Parathyroid adenoma (tissue), 2 donors: ENCODE data around the gene EDN3.
"Not testable (repeated sequence)": the region's sequence is repeated elsewhere in the genome, so short reads cannot be mapped to it uniquely, and the experiment has no call there.

ENCODE experiments used
- H2AFZ ChIP-seq: fragments of 300-600 bp; sonication (generic); one replicate; pipeline ENCODE4 v1.7.0; 2017; ENCODE audit warnings: antibody characterized with exemption, mild to moderate bottlenecking
- H3K27ac ChIP-seq: fragments of 300-600 bp; sonication (generic); one replicate; pipeline ENCODE4 v1.7.0; 2017
- H3K27me3 ChIP-seq: fragments of 300-600 bp; sonication (generic); one replicate; pipeline ENCODE4 v1.7.0; 2017; ENCODE audit warnings: low read length; ENCODE audit not compliant: control insufficient read depth, insufficient read depth
- H3K36me3 ChIP-seq: fragments of 300-600 bp; sonication (generic); one replicate; pipeline ENCODE4 v1.7.0; 2017; ENCODE audit warnings: low read length; ENCODE audit not compliant: control insufficient read depth, insufficient read depth
- H3K4me1 ChIP-seq: fragments of 300-600 bp; sonication (generic); one replicate; pipeline ENCODE4 v1.7.0; 2017; ENCODE audit warnings: control low read depth
- H3K4me2 ChIP-seq: fragments of 300-600 bp; sonication (generic); one replicate; pipeline ENCODE4 v1.7.0; 2017; ENCODE audit warnings: low read length
- H3K4me3 ChIP-seq: fragments of 300-600 bp; sonication (generic); one replicate; pipeline ENCODE4 v1.7.0; 2017; ENCODE audit warnings: low read depth, low read length
- H3K79me2 ChIP-seq: fragments of 300-600 bp; sonication (generic); one replicate; pipeline ENCODE4 v1.7.0; 2017; ENCODE audit warnings: control low read depth
- H3K9ac ChIP-seq: fragments of 300-600 bp; sonication (generic); one replicate; pipeline ENCODE4 v1.7.0; 2017; ENCODE audit warnings: mild to moderate bottlenecking
- H3K9me3 ChIP-seq: fragments of 300-600 bp; sonication (generic); one replicate; pipeline ENCODE4 v1.7.0; 2017; ENCODE audit warnings: low read length; ENCODE audit not compliant: control insufficient read depth
- TF ChIP-seq, protein P1 (sequence below): fragments of 300-600 bp; sonication (generic); IDR thresholded peaks from one replicate; pipeline ENCODE4 v1.7.0; 2017; ENCODE audit warnings: antibody characterized with exemption, mild to moderate bottlenecking
- donor health status: primary hyperparathyroidism.

Gene EDN3

DNA sequence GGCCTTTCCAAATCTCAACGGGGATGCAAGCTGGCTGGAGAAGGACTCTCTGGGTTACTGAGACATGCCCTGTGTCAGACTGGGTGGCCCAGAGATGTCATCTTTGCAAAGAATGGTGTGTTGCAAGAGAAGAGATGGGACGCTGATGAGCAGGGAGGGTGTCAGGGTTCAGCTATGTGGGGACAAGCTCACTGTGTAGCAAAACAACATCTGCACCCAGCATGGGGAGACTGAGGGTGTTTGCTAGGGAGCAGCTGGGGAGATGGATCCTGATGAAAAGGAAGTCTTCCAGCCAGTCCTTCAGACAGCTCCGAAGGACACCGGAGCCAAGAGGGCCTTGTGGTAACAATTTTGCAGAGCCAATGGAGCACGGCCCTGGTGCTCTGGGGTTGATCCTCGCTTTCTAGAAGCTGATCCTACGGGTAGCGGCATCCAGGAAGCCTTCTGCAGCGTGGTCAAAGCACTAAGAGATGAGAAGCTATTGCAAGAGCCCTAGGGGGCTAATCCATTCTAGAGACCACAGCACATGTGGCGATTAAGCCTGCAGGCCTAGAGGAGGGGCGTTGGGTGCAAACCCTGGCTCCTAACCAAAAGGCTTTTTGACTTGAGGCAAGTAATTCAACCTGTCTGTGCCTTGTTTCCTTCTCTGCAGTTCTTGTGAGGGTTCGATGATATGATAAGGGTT lies 39.9 kb downstream of the EDN3 start:
- H3K9me3 ChIP-seq = no peaks in the 10 kb centered on the region
- no peaks in the 10 kb centered on the region for H3K79me2 ChIP-seq
- no peaks in the 10 kb centered on the region for H3K4me1 ChIP-seq
- no peak overlapping the region for H3K4me2 ChIP-seq
- no peak overlapping the region for H3K4me3 ChIP-seq
- H3K27me3 ChIP-seq = no peaks in the 10 kb centered on the region
- TF ChIP-seq, protein P1, sequence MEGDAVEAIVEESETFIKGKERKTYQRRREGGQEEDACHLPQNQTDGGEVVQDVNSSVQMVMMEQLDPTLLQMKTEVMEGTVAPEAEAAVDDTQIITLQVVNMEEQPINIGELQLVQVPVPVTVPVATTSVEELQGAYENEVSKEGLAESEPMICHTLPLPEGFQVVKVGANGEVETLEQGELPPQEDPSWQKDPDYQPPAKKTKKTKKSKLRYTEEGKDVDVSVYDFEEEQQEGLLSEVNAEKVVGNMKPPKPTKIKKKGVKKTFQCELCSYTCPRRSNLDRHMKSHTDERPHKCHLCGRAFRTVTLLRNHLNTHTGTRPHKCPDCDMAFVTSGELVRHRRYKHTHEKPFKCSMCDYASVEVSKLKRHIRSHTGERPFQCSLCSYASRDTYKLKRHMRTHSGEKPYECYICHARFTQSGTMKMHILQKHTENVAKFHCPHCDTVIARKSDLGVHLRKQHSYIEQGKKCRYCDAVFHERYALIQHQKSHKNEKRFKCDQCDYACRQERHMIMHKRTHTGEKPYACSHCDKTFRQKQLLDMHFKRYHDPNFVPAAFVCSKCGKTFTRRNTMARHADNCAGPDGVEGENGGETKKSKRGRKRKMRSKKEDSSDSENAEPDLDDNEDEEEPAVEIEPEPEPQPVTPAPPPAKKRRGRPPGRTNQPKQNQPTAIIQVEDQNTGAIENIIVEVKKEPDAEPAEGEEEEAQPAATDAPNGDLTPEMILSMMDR = no peak
- no peaks in the 10 kb centered on the region for H3K36me3 ChIP-seq
- no peak overlapping the region for H3K9ac ChIP-seq
- no peak overlapping the region for H3K27ac ChIP-seq
- H2AFZ ChIP-seq = no peak overlapping the region

DNA sequence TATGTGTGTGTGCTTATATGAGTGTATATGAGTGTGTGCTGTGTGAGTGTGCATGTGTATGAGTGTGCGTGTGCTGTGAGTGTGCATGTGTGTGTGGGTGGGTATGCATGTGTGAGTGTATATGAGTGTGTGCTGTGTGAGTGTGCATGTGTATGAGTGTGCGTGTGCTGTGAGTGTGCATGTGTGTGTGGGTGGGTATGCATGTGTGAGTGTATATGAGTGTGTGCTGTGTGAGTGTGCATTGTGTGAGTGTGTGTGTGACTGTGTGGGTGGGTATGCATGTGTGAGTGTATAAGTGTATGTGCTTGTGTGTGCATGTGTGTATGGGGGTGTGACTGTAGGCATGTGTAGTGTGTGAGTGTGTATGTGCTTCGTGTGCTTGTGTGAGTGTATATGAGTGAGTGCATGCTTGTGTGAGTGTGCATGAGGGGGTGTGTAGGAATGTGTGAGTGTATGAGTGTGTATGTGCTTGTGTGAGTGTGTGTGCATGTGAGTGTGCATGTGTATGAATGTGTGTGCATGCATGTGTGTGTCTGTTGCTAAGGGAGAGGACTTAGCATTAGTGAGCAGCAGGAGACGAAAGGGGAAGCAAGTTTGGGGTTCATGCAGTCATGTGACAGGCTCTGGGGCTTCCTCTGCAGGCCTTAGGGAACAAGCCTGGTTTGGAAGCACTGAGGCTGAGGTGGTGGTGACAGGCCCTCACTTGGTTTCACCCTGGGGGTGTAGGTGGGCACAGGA lies 41.0 kb downstream of the EDN3 start:
- H3K36me3 ChIP-seq, H3K27ac ChIP-seq, H3K4me3 ChIP-seq, H3K9me3 ChIP-seq, H2AFZ ChIP-seq, H3K79me2 ChIP-seq, H3K9ac ChIP-seq, H3K27me3 ChIP-seq, H3K4me1 ChIP-seq, H3K4me2 ChIP-seq: not testable (repeated sequence)

DNA sequence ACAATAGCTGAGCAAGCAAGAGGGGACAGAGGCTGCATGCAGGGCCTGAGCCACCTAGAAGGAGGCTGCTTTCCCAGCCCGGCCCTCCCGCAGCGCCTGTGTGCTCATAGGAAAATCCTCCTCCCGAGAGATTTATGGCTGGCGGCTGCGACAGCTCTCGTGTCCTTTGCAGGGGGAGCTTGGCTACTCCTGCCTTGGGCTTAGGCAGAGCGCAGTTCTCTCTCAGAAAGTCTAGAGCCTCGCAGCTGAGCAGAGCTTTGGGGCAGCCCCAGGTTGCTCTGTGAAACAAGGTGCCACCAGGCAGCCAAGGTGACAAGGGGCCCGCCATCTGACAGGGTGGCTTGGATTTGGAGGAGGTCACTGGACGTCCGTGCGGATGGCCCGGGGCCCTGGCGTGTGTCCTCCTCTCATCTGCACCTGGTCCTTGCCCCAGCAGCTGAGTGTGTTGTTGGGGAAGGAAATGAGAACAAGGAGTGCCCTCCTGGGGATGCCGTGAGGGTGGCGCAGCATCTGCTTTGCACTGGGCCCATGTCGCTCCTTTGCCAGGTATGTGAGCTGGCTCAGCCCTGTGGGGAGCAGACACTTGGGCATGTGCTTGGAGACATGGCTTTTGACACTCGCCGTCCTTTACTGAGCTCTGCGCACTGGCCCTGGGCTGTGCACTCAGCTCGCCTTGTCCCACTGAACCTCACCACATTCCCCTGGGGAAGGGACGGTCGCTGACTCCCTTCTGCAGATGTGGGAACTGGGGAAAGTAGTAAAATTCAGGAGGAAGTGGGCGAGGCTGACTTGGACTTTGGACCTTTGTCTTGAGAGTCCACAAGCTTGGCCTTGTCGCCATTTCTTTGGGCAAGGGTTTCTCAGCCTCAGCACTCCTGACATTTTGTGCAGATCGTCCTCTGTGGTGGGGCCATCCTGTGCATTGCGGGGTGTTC lies 41.9 kb downstream of the EDN3 start:
- H3K4me2 ChIP-seq = no peak overlapping the region
- no peaks in the 10 kb centered on the region for H3K27me3 ChIP-seq
- TF ChIP-seq, protein P1 = no peak
- no peak overlapping the region for H3K27ac ChIP-seq
- H3K9me3 ChIP-seq = no peaks in the 10 kb centered on the region
- no peak overlapping the region for H2AFZ ChIP-seq
- no peak overlapping the region for H3K4me3 ChIP-seq
- H3K9ac ChIP-seq = no peak overlapping the region
- H3K79me2 ChIP-seq = no peaks in the 10 kb centered on the region
- no peaks in the 10 kb centered on the region for H3K36me3 ChIP-seq
- H3K4me1 ChIP-seq = no peaks in the 10 kb centered on the region

DNA sequence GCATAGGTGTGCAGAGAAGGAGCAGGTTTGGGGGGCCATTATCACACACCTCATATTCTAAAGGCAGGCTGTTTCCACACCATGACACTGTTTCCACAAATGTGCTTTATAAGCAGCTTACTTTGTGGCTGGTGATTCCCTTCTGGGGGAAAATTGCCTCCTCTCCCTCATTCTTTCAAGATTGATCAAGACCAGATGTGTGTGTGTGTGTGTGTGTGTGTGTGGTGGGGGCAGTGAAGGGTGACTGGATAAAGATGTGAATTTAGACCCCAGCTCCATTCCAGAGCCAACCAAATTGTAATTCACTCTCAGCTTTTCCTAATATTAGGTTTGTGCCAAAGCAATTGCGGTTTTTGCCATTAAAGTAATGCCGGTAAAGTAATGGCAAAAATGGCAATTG lies 45.6 kb downstream of the EDN3 start:
- H3K79me2 ChIP-seq = no peaks in the 10 kb centered on the region
- H3K4me2 ChIP-seq = no peak overlapping the region
- H3K9me3 ChIP-seq = no peaks in the 10 kb centered on the region
- H3K27ac ChIP-seq = no peak overlapping the region
- H3K4me1 ChIP-seq = no peaks in the 10 kb centered on the region
- H3K36me3 ChIP-seq = no peaks in the 10 kb centered on the region
- TF ChIP-seq, protein P1 = no peak
- no peaks in the 10 kb centered on the region for H3K27me3 ChIP-seq
- no peak overlapping the region for H3K9ac ChIP-seq
- no peak overlapping the region for H3K4me3 ChIP-seq
- no peak overlapping the region for H2AFZ ChIP-seq

DNA sequence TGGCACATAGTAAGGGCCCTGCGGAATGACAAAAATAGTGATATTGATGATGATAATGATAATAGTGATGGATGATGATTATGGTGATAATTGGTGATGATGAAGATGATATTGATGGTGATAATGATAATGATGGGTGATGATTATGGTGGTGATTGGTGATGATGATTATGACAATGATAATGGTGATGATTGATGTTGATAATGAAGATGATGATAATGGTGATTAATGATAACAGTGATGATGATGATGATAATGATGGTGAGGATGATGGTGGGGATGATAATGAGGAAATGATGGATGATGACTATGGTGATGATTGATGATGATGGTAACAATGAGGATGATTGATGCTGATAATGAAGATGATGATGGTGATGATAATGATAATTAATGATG lies 48.9 kb downstream of the EDN3 start:
- TF ChIP-seq, protein P1 = no peak
- H3K9ac ChIP-seq = no peak overlapping the region
- no peaks in the 10 kb centered on the region for H3K4me1 ChIP-seq
- no peak overlapping the region for H3K4me3 ChIP-seq
- H2AFZ ChIP-seq = no peak overlapping the region
- no peaks in the 10 kb centered on the region for H3K9me3 ChIP-seq
- H3K79me2 ChIP-seq = no peaks in the 10 kb centered on the region
- H3K36me3 ChIP-seq = no peaks in the 10 kb centered on the region
- no peaks in the 10 kb centered on the region for H3K27me3 ChIP-seq
- H3K27ac ChIP-seq = no peak overlapping the region
- no peak overlapping the region for H3K4me2 ChIP-seq
